HG03378 (cell line): ENCODE data around the gene SRSF6.
"Not testable (repeated sequence)": the region's sequence is repeated elsewhere in the genome, so short reads cannot be mapped to it uniquely, and the experiment has no call there.

ENCODE experiments used
- ATAC-seq: cut with Tn5 transposase; IDR thresholded peaks from one replicate; pipeline ENCODE4 v1.9.1; 2021; ENCODE audit warnings: mild to moderate bottlenecking, moderate library complexity; ENCODE audit not compliant: unreplicated experiment

SRSF6 gene

DNA sequence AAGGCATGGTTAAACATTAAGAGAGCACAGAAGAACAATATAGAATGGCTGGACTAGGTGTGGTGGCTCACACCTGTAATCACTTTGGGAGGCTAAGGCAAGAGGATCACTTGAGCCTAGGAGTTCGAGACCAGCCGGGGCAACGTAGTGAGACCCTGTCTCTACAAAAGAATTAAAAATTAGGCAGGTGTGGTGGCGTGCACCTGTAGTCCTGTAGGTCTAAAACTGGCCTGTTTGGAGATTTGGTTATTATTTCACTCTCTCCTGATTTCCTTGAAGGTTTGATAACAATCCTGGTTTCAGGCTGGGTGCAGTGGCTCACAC is 15.6 kb downstream of the SRSF6 start:
- no peak for ATAC-seq

DNA sequence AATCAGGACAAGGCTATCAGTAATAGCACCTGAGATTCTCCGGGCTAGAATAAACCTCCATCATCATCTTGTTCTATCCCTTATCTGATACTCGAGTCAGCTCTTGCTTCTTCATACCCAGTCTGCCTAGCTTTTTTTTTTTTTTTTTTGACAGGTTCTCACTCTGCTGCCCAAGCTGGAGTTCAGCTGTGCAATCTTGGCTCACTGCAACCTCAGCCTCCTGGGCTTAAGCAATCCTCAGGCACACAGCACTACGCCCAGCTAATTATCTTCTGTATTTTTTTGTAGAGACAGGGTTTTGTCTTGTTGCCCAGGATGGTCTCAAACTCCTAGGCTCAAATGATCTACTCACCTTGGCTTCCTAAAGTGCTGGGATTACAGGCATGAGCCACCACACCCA is 19.5 kb downstream of the SRSF6 start:
- ATAC-seq: no peak

DNA sequence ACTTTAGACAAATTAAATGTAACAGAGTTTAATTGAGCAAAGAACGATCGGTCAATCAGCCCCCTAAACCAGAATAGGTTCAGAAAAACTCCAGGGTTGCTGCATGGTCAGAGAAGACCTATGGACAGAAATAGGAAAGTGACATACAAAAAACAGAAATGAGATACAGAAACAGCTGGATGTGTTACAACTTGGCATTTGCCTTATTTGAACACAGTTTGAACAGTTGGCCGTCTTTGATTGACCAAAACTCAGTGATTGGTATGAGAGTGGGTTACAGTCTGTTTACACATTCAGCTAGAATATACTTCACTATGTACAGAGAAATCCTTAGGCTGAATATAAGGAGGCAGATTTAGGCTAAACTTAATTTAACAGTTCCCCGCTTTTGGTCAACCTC is 19.9 kb downstream of the SRSF6 start:
- ATAC-seq: no peak

DNA sequence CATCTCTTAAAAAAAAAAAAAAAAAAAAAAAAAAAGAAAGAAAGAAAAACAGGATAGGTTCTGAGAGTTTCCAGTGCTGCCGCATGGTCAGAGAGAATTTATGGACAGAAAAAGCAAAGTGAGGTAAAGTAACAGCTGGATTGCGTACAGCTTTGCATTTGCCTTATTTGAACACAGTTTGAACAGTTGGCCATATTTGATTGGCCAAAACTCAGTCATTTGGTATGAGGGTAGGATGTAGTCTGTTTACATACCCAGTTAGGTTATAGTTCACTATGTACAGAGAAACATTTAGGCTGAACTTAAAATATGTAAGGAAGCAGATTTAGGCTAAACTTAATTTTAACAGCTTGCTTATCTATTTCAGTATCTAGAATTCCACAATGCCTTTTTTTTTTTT is 32.3 kb downstream of the SRSF6 start:
- ATAC-seq: no peak

DNA sequence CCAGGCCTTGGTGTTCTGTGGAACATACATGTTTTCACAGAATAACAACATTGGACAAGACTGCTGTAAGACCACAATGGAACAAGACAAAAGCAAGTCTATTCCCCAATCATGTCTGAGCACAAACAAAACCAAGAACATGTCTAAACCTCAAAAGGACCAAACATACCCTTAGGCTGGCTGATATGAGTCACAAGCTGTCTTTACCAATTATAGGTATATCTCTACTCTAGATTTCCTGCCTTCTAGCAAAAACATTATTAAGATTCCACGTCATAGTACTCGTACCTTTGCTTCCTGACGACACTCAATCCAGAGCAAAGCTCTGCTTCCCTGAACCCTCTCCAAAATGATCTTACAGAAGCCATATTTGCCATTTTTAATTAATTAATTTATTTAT is 34.4 kb downstream of the SRSF6 start:
- ATAC-seq: peak; percentile 86

DNA sequence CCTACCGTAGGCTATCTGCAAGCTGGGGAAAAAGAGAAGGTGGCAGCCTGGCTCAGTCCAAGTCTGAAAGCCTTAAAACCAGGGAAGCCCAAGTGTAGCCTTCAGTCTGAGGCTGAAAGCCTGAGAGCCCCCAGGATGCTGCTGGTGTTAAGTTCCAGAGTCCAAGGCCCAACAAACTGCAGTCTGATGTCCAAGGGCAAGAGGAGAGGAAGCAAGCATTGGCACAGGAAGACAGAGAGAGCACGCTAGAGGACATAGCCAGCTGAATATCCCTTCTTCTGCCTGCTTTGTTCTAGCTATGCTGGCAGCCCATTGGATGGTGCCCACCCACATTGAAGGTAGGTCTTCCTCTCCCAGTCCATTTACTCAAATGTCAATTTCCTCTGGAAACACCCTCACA is 37.7 kb downstream of the SRSF6 start:
- no peak for ATAC-seq

DNA sequence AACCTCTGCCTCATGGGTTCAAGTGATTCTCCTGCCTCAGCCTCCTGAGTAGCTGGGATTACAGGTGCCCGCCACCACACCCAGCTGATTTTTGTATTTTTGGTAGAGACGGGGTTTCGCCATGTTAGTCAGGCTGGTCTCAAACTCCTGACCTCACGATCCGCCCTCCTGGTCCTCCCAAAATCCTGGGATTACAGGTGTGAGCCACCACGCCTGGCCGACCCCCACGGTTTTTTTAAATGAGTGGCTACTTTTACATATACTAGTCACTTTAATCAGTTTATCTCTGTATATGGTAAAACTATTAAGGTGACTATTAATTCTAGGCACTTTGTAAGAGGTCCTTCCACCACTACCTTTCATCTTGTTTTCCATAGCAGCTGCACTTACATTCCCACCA is 44.3 kb downstream of the SRSF6 start:
- ATAC-seq: not testable (repeated sequence)

DNA sequence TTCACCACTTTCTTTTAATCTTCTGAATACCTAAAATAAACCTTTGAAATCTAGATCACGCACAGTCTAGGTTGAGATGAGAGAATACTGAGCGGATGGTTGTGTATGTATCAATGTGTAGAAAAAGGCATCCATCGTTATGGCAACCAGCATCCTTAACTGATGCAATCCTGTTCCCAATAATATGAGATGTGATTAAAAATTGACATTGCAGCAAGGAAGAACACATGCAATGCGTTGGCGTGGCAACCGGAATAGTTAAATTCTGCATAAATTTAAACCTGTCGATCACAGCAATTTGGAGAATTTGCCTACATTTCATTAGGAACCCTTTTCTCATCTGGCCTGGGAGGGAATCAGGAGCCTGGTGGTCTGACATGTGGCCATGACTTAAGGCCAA is 48.5 kb downstream of the SRSF6 start:
- no peak for ATAC-seq

DNA sequence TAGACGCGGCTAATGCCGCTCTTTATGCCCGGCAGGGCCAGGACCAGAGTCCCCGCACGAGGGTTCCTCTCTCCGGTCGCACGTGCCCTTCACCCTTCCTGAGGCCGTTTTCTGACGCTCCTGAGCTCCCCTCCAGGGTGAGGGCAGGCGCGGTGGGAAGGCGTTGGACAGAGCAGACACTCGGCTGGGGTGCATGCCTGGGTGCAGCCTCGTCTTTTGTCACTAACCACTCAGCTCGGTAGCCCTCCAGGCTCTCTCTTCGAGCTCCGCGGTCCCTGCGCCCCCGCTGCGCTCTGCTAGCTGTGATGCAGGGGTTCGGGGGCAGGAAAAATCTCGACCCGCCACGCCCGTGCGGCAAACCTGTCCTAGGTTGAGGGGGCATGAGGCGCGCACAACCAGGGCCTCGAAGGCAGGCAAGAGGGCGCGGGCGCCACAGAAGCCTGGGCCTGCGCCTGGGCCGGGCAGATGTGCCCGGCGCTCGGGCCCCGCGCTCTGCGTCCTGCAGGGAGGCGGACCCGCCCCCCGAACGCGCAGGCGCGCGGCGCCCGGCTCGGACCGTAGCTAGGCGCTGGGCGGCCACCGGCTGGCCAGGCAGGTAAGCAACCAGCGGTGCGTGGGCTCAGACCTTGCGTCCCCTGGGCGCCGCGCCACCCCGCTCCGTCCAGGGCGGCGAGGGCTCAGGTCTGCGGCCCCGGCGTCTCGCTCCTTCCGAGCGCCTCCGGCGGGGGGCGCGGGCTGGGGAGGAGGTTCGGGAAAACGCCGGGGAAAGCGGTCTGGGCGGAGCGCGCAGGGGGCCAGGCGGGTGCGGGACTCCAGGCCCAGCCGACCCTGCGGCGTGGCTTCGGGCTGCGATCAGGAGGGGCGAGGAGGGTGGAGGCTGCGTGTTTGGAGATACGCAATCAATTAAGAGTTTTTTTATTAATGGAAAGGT is 49.7 kb downstream of the SRSF6 start, which contains the start of gene L3MBTL1:
TSS of gene L3MBTL1 (plus strand) at position 548 of the 931 bp plus-strand sequence. CDS start 5,807 bp downstream, outside the sequence.
- no peak for ATAC-seq

DNA sequence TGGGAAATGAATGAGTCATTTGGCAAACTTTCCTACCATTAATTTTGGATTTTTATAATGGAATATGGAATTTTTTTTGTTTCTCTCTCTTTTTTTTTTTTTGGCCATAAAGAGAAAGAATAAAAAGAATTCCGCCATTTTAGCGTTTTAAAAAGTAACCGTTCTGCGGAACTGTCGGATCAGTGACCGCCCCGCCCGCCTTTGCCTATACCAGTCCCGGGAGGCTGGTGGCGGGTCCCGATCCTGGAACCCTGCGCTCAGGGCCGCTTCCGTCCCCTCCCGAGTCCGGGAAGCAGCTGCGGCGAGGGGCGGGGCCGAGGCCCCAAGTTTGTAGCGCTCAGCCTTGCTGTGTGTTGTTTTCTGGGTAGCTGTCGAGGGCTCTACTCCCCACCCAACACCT is 50.4 kb downstream of the SRSF6 start:
- no peak for ATAC-seq

DNA sequence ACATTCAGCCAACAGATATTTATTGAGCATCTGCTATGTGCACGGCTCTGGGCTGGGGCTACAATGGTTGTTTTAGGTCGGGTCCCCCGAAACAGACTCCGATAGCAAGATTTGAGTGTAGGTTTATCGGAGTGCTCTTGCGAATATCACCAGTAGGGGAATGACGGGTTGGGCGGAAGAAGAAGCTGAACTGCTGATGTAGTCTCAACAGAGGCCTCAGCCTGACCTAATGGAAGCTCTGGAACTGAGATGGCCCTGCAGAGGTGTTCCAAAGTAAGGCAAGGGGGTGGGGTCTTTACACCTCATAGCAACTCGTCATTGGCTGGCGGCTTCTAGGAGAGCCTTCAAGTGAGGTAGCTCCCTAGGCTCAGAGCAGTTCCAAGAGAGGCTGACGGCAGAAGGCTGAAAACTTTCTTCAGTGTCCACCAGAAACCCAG is 50.9 kb downstream of the SRSF6 start:
- ATAC-seq: no peak

DNA sequence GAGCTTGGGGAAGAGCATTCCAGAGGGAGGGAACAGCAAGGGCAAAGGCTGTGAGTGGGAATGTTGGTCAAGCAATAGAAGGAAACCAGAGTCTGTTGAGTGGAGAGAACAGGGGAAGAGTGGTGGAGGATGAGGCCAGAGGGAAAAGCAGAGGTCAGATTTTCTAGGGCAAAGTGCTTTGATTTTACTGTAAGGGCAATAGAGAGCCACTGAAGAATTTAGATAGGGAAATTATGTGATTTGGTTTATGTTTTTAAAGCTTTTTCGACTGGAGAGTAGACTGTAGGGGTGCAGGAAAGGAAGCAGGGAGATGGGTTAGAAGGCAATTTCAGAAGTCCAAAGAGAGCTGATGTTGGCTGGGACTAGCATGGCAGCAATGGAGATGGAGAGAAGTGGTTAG is 54.2 kb downstream of the SRSF6 start:
- ATAC-seq: no peak

DNA sequence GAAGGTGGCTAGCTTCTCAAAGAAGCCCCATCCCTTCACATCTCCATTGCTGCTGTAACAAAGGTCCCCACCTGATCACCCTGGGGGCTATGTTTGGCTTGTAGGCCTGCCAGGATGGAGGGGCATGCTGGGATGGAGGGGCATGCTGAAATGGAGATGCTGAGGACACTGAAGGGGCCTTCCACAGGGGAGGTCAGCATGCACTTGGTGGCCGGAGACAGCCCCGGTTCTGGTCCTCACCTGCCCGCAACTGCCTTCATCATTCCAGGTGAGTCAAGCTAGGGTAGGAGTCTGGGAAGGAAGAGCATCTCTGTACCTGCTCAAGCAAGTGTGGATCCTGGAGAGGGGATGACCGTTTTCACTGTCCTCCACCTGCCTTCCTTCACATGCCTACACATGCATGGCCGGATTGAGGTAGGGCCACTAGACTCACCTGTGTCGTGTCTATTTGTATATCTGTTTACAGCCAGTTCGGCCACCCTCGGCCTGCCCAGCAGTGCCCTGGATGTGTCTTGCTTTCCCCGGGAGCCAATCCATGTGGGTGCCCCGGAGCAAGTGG is 55.8 kb downstream of the SRSF6 start:
- no peak for ATAC-seq
